ENCODE results near the gene GRB10. TPM values are rescaled to one million over a fixed set of nuclear protein-coding genes. Genes with fewer than 3 reads are reported as not detected.

Gene GRB10
- total and polyA plus RNA-seq, 2 of the 8 experiments (the other 6 are each of a cell fraction or from before 2014, with no cell fraction given): 35.7 to 97.0 TPM

GRCh38 chr7:50640779-50641178 is 141.9 kb downstream of the GRB10 start (continued):
- TF ChIP-seq CHD7 (IDR thresholded peaks at IDR 0.05; ENCODE audit: insufficient replicate concordance, low read length): no peak
- TF ChIP-seq CHD1 (IDR thresholded peaks at IDR 0.05; ENCODE audit: low read depth, low read length): no peak
- TF ChIP-seq JUN (IDR thresholded peaks at IDR 0.05; ENCODE audit: low read depth, low read length): no peak

Data from H1 (cell line).